ENCODE results near the gene RNF225.
"Not testable (repeated sequence)": the region's sequence is repeated elsewhere in the genome, so short reads cannot be mapped to it uniquely, and the experiment has no call there.

Gene RNF225

DNA sequence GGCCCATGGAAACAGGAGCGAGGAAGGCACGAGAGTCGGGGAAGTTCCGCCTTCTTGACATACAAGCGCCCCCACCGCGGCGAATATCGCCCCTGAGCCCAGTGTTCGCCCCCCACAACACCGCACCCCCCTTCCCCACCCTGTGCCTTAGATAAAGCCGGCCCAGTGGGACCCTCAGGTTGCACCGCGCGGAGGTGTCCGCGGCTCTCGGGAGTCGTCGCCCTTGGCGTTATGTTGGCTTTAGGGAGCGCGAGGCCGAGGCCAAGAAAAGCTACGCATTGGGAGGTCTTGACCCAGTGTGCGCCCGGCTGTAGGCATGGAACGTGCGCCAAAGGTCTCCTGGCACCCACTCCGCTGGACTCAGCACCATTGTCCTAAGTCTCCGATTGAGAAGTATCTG, 45.1 kb downstream of the RNF225 start:
- no peak for DNase-seq (ENCODE audit: low read depth)
- H3K9me3 ChIP-seq (ENCODE audit: control insufficient read depth, low read length): peaks cover 20% of the 10 kb centered on the region
- H3K27me3 ChIP-seq (replicated peaks; ENCODE audit: control insufficient read depth, insufficient read depth, low read length): no peaks in the 10 kb centered on the region
- H3K9ac ChIP-seq (ENCODE audit: low read length): peak overlapping the region; percentile 69
- H3K36me3 ChIP-seq (ENCODE audit: control insufficient read depth, insufficient read depth, low read length, severe bottlenecking): peaks cover 16% of the 10 kb centered on the region
- peak overlapping the region; percentile 92 for H3K4me3 ChIP-seq (ENCODE audit: low read length)
- peaks cover 17% of the 10 kb centered on the region for H3K4me1 ChIP-seq (ENCODE audit: control insufficient read depth, insufficient read depth, low read length)

DNA sequence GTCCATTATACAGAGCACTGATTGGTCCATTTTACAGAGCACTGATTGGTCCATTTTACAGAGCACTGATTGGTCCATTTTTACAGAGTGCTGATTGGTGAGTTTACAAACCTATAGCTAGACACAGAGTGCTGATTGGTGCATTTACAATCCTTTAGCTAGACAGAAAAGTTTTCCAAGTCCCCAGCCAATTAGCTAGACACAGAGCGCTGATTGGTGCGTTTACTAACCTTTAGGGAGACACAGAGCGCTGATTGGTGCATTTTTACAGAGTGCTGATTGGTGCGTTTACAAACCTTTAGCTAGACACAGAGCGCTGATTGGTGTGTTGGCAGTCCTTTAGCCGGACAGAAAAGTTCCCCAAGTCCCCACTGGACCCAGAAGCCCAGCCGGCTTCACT, 47.5 kb downstream of the RNF225 start:
- H3K4me3 ChIP-seq (ENCODE audit: low read length); H3K27me3 ChIP-seq (replicated peaks; ENCODE audit: control insufficient read depth, insufficient read depth, low read length); H3K9ac ChIP-seq (ENCODE audit: low read length); H3K36me3 ChIP-seq (ENCODE audit: control insufficient read depth, insufficient read depth, low read length, severe bottlenecking); DNase-seq (ENCODE audit: low read depth); H3K9me3 ChIP-seq (ENCODE audit: control insufficient read depth, low read length): not testable (repeated sequence)
- peaks cover 17% of the 10 kb centered on the region for H3K4me1 ChIP-seq (ENCODE audit: control insufficient read depth, insufficient read depth, low read length)

Measured in adipocyte (in vitro differentiated cells).